ENCODE measurements around the gene UAP1L1.

Gene UAP1L1

DNA sequence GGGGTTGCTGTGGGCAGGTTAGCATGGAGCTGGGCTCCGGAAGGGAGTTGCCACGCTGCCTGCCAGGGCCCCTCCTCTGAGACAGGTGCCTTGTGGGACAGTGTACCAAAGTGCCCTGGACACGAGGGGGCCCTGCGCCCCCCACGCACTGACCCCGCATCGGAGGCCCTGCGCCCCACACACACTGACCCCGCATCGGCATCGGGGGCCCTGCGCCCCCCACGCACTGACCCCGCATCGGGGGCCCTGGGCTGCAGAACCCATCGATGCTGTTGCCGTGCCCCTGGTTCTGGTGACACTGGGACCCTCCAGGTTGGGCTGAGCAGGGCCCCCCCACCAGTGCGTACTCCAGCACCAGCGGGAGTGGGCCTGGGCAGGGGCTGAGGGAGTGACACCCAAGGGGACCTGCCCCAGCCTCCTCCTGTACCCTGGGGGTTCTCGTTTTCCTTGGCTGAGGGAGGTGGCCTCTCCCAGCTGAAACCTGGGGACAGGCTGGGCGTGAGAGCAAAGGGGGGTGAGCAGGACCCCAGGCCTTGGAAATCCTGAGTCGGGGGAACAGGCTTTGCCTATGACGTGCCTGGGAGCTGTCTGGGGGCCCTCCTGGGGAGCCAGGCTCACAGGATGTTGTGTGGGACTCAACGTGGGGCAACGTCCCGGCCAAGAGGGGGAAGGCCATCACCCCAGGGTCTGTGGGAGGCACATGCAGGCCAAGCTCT lies 13.8 kb upstream of the UAP1L1 start:
- no peaks in the 10 kb centered on the region for H3K9me3 ChIP-seq (ENCODE audit: low read length)
- peaks cover 37% of the 10 kb centered on the region for H3K36me3 ChIP-seq (ENCODE audit: insufficient read depth, low read length)
- no peaks in the 10 kb centered on the region for H3K79me2 ChIP-seq (ENCODE audit: insufficient read depth, low read length)
- no peak overlapping the region for H2AFZ ChIP-seq (ENCODE audit: low read length)
- H3K9ac ChIP-seq (ENCODE audit: low read length) = no peak overlapping the region
- no peak for TF ChIP-seq EZH2 (IDR thresholded peaks at IDR 0.05; ENCODE audit: borderline replicate concordance, low read length)
- TF ChIP-seq, protein P1, sequence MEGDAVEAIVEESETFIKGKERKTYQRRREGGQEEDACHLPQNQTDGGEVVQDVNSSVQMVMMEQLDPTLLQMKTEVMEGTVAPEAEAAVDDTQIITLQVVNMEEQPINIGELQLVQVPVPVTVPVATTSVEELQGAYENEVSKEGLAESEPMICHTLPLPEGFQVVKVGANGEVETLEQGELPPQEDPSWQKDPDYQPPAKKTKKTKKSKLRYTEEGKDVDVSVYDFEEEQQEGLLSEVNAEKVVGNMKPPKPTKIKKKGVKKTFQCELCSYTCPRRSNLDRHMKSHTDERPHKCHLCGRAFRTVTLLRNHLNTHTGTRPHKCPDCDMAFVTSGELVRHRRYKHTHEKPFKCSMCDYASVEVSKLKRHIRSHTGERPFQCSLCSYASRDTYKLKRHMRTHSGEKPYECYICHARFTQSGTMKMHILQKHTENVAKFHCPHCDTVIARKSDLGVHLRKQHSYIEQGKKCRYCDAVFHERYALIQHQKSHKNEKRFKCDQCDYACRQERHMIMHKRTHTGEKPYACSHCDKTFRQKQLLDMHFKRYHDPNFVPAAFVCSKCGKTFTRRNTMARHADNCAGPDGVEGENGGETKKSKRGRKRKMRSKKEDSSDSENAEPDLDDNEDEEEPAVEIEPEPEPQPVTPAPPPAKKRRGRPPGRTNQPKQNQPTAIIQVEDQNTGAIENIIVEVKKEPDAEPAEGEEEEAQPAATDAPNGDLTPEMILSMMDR (IDR thresholded peaks at IDR 0.05; ENCODE audit: low read length) = no peak
- no peak overlapping the region for H3K27ac ChIP-seq (ENCODE audit: low read depth, low read length, poor library complexity, severe bottlenecking)
- no peaks in the 10 kb centered on the region; the same call in 1 of the 2 replicates for H3K27me3 ChIP-seq (ENCODE audit: insufficient read depth, low read length)
- no peak overlapping the region for H3K4me2 ChIP-seq (ENCODE audit: low read length)
- H3K4me3 ChIP-seq (ENCODE audit: low read depth, low read length, poor library complexity, severe bottlenecking) = no peak overlapping the region
- no peaks in the 10 kb centered on the region for H3F3A ChIP-seq (ENCODE audit: insufficient read depth, low read length)
- H3K9me2 ChIP-seq (ENCODE audit: low read depth, low read length) = no peaks in the 10 kb centered on the region
- peaks cover 8% of the 10 kb centered on the region for H3K4me1 ChIP-seq (ENCODE audit: insufficient read depth, low read length, severe bottlenecking)
- H4K20me1 ChIP-seq (ENCODE audit: insufficient read depth, low read length) = no peaks in the 10 kb centered on the region

DNA sequence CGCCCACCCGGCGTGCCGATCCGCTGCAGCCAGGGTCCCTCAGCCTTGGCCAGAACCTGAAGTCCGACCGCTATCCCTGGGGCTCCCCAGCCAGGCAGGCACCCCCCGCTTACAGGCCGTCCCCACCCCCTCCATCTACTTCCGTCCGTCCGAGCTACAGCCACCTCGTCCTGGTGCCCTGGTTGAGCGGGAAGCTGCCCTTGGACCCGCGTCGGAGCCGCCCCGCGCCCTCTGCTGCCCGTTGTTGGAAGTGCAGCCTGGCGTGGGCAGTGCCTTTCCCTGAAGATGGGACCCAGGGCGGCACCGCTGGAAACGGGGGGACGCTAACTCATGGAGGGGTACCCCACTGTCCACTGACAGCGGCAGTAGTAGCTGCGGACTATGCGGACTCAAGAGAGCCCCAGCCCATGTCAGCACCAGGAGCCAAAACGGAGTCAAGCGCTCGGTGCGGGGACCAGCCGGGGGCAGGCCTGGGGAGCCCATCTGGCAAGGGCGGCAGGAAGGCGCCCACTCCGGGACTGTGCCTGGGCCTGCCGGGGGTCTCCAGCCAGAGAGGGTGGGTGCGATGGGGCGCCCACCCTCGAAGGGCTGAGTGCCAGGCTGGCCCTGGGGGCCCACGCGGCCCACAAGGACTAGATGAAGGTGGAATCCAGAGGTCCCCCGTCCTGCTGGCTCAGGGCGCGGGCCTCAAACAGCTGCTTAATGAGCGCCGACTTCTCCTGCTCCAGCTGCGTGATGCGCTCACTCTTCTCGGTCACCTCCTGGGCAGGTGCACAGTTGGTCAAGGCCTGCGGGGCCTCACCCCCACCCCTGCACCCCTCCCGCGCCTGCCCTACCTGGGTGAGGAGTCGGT lies 13.1 kb upstream of the UAP1L1 start:
- no peak overlapping the region for H3K4me2 ChIP-seq (ENCODE audit: low read length)
- TF ChIP-seq, protein P1 (IDR thresholded peaks at IDR 0.05; ENCODE audit: low read length) = peak; percentile 80
- no peak for TF ChIP-seq EZH2 (IDR thresholded peaks at IDR 0.05; ENCODE audit: borderline replicate concordance, low read length)

DNA sequence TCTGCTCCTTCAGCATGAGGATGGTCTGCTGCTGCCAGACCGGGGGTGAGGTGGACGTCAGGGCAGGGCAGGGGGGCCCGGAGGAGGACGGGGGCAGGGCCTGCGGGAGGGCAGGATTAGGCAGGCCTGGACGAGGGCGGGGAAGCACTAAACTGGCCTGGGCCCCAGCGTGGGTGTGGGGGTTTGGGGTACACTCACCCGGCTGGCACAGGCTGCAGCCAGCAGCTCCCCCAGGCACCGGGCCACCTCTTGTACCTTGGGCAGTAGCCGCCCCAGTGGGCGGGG lies 12.5 kb upstream of the UAP1L1 start:
- H3K4me3 ChIP-seq (ENCODE audit: low read depth, low read length, poor library complexity, severe bottlenecking) = no peak overlapping the region
- H2AFZ ChIP-seq (ENCODE audit: low read length) = no peak overlapping the region
- H3K36me3 ChIP-seq (ENCODE audit: insufficient read depth, low read length) = peaks cover 37% of the 10 kb centered on the region
- H3F3A ChIP-seq (ENCODE audit: insufficient read depth, low read length) = no peaks in the 10 kb centered on the region
- no peaks in the 10 kb centered on the region; the same call in 1 of the 2 replicates for H3K27me3 ChIP-seq (ENCODE audit: insufficient read depth, low read length)
- no peaks in the 10 kb centered on the region for H3K9me3 ChIP-seq (ENCODE audit: low read length)
- peaks cover 17% of the 10 kb centered on the region for H3K4me1 ChIP-seq (ENCODE audit: insufficient read depth, low read length, severe bottlenecking)
- TF ChIP-seq, protein P1 (IDR thresholded peaks at IDR 0.05; ENCODE audit: low read length) = no peak
- TF ChIP-seq EZH2 (IDR thresholded peaks at IDR 0.05; ENCODE audit: borderline replicate concordance, low read length) = no peak
- no peaks in the 10 kb centered on the region for H3K9me2 ChIP-seq (ENCODE audit: low read depth, low read length)
- H3K79me2 ChIP-seq (ENCODE audit: insufficient read depth, low read length) = peaks cover 6% of the 10 kb centered on the region; the same call in 1 of the 2 replicates
- H4K20me1 ChIP-seq (ENCODE audit: insufficient read depth, low read length) = no peaks in the 10 kb centered on the region
- H3K27ac ChIP-seq (ENCODE audit: low read depth, low read length, poor library complexity, severe bottlenecking) = no peak overlapping the region
- H3K4me2 ChIP-seq (ENCODE audit: low read length) = no peak overlapping the region
- H3K9ac ChIP-seq (ENCODE audit: low read length) = no peak overlapping the region

More for the DNA sequence above, 13.1 kb upstream of the UAP1L1 start:
- Histone ChIP-seq H3F3A (ENCODE audit: insufficient read depth, low read length) (no peaks in the 10 kb centered on the region), H3K9ac (ENCODE audit: low read length) (no peak overlapping the region), H3K27me3 (ENCODE audit: insufficient read depth, low read length) (no peaks in the 10 kb centered on the region; the same call in 1 of the 2 replicates), H3K9me3 (ENCODE audit: low read length) (no peaks in the 10 kb centered on the region), H3K79me2 (ENCODE audit: insufficient read depth, low read length) (peaks cover 1% of the 10 kb centered on the region; the same call in 1 of the 2 replicates), H3K4me3 (ENCODE audit: low read depth, low read length, poor library complexity, severe bottlenecking) (no peak overlapping the region), H3K36me3 (ENCODE audit: insufficient read depth, low read length) (peaks cover 37% of the 10 kb centered on the region), H2AFZ (ENCODE audit: low read length) (no peak overlapping the region), H3K27ac (ENCODE audit: low read depth, low read length, poor library complexity, severe bottlenecking) (no peak overlapping the region), H3K4me1 (ENCODE audit: insufficient read depth, low read length, severe bottlenecking) (peaks cover 16% of the 10 kb centered on the region), H4K20me1 (ENCODE audit: insufficient read depth, low read length) (no peaks in the 10 kb centered on the region), H3K9me2 (ENCODE audit: low read depth, low read length) (no peaks in the 10 kb centered on the region)
